PC-9 (cell line): ENCODE data around the gene OR6X1.

Experiments
- CTCF ChIP-seq: fragments of 200-600 bp; sonication (generic); conservative IDR thresholded peaks from 2 replicates; pipeline ENCODE4 v1.6.1; 2017; ENCODE audit warnings: mixed run types, antibody characterized with exemption, mild to moderate bottlenecking, moderate library complexity
- EZH2 ChIP-seq: fragments of 200-600 bp; sonication (generic); IDR thresholded peaks from 2 replicates; pipeline ENCODE4 v1.8.0; 2017; ENCODE audit warnings: antibody characterized with exemption, low read depth

- TF ChIP-seq EZH2 (no peak), CTCF (no peak)
Observed at GRCh38 chr11:123800036-123800435, 45.7 kb upstream of the OR6X1 start.
